ENCODE data around the gene DSC1. TPM values are rescaled to one million over a fixed set of nuclear protein-coding genes. Genes with fewer than 3 reads are reported as not detected.
"Not testable (repeated sequence)": the region's sequence is repeated elsewhere in the genome, so short reads cannot be mapped to it uniquely, and the experiment has no call there.

The DSC1 gene
- polyA plus RNA-seq (ENCODE audit: insufficient read length in 4 of 4): 1 to 10 TPM in 3 of 4 donors, under 1 TPM in 1; 0.14 to 2.9 (median 2.4) TPM

DNA sequence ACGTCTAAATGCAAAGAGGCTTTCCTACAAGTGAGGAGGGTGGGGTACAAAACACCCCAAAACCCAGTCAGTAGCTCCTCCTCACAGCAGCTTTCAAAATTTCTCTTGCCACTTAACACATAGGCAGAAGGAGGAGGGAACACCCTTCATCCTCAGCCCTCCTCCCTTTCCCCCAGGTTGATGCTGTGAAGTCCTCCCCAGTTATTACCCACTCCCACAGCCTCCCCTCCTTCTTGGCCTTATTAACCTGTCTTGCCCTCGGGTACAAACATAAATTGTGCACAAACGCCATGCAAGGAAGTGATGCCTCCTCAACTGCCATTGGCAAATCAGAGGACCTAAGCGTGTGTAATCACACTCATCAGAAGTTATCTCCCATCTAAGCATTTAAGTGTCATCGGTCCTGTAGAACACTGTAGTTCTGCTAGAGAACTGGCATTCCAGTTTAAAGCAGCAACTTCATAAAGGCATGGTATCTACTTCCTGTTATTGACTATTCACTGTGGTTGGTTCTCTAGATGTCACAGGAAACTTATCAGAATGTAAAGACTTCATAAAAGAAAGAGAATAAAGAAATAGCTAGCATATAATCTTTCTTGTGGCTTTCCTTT, at the start of gene DSC1:
DSC1 (minus strand) TSS at position 32 of the 611 bp plus-strand sequence. CDS start 262 bp downstream, outside the sequence.
- DNase-seq (ENCODE audit: low read depth in 4 of 4, low spot score in 3 of 4): no peak

GRCh38 chr18:31211047-31211446, 48.4 kb upstream of the DSC1 start:
- DNase-seq (ENCODE audit: low read depth in 4 of 4, low spot score in 3 of 4): no peak

GRCh38 chr18:31209041-31209440, 46.4 kb upstream of the DSC1 start:
- DNase-seq (ENCODE audit: low read depth in 4 of 4, low spot score in 3 of 4): no peak

GRCh38 chr18:31207391-31207790, 44.7 kb upstream of the DSC1 start:
- no peak for DNase-seq (ENCODE audit: low read depth in 4 of 4, low spot score in 3 of 4)

GRCh38 chr18:31206787-31207381, 44.2 kb upstream of the DSC1 start:
- DNase-seq (ENCODE audit: low read depth in 4 of 4, low spot score in 3 of 4): peak; percentile 65 to 74 (median 67)

GRCh38 chr18:31206071-31206470, 43.4 kb upstream of the DSC1 start:
- no peak for DNase-seq (ENCODE audit: low read depth in 4 of 4, low spot score in 3 of 4)

DNA sequence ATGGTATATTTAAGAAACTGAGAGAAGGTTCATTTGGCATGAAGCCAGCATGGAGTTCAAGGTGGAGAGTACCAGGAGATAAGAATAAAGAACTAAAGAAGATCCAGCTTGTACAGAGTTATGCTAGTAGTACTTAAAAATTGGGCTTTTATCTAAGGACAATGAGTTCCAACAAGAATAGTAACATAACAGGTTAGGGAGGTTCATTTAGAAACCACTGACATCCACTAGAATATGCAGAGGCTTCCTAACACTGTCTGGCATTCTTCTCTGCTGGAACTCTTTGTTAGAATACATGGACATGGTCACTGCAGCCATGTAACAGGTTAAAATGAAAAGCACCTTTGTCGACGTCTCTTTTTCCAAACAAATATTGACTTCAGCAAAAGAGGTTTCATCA, 42.6 kb upstream of the DSC1 start:
- DNase-seq (ENCODE audit: low read depth in 4 of 4, low spot score in 3 of 4): no peak

DNA sequence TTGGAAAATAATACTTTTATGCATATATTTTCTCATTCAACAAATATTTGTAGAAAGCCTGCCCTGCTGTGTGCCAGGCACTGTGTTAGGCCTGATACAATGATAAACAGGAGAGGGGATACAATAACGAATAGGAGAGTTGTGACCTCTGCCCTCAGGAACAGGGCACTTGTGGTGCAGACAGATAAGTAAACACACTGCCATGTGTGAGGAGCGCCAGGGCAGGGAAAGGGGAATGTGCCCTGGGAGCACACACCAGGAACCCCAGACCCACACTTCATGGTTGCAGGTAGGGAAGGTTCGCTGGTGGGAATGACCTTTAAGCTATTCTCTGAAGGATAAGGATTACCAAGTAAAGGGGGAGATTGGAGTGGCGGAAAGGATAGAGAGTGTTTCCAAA, 42.2 kb upstream of the DSC1 start:
- DNase-seq (ENCODE audit: low read depth in 4 of 4, low spot score in 3 of 4): no peak

DNA sequence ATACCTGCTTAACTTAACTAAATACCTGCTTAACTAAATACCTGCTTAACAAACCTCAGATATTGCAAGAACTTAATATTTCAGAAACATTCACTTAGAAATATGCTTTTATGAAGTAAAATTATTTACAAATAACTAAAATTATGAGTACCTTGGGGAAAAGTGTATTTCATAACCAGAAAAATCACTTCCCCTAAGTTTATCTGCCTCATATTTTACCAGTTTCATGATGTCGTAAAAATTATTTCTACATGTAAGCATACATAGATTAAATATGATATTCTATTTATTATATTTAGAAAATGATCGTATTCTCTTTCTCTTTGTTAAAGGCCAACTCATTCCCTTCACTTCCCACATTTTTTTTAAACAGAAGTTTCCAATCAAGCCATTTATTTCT, 41.5 kb upstream of the DSC1 start:
- no peak for DNase-seq (ENCODE audit: low read depth in 4 of 4, low spot score in 3 of 4)

DNA sequence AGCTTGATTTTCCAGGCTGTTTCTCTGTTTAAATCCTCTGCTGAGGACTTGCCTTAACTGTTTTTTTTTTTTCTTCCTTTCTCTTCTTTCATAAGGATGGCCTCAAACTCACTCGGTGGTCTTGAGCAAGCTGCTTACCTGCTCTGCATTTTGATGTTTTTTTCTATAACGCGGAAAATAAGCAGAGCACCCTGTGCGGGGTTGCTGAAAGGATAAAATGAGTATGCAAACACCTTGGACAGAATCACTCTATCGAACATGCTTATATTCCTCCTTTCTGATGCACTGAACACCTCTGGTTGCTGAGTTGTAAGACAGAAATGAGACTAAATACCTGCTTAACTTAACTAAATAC, 41.1 kb upstream of the DSC1 start:
- DNase-seq (ENCODE audit: low read depth in 4 of 4, low spot score in 3 of 4): no peak

DNA sequence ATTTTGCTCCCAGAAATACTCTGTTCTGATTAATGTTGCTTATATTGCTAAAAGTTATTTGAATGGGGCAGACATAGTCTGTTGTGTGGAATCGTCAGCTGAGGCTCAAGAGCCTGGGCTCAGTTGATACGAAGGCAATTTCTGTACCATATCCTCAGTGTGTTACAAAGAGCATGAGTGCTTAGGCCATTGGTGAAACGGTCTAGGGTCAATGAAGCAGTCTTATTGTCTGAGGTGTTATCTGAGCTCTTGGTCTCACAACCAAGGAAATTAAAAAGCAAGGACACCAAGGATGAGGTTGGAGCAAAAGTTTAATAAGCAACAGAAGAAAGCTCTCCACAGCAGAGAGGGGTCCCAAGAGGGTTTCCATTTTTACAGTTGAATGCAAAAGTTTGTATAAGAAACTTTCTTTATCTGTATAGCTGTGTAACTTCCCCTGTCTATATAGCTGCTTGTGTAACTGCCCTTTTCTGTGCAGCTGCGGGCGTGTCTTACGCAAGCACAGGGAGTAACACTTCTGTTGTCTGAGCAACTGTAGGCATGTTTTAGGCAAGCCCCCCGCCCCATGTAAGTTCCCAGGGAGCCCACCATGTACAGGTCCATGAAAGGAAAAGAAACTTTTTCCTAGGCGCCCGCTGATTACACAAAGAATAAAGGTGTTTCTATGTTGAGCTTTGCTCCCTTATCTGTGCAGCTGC, 40.6 kb upstream of the DSC1 start:
- no peak for DNase-seq (ENCODE audit: low read depth in 4 of 4, low spot score in 3 of 4)

GRCh38 chr18:31199190-31199769, 36.6 kb upstream of the DSC1 start:
- DNase-seq (ENCODE audit: low read depth in 4 of 4, low spot score in 3 of 4): no peak

- no peak for DNase-seq (ENCODE audit: low read depth in 4 of 4, low spot score in 3 of 4)
Observed at GRCh38 chr18:31197676-31198075, 35.0 kb upstream of the DSC1 start.

DNA sequence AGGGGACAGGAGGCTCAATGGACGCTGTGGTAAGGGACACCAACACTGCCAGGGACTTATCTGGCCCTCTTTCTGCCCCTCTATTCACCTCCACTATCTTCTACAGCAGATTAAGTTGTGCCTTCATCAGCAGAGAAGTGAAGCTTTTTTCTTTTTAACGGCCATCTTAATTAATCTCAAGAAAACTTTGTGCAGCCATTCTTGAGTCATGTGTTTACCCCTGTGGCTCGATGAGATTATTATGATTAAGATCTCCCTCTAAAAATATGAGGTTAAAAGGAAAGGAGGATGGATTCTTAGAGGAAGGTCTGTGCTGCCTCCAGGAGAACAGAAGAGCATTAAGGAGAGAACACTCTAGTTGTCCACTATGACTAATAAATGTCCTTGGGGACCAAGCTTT, 32.4 kb upstream of the DSC1 start:
- no peak for DNase-seq (ENCODE audit: low read depth in 4 of 4, low spot score in 3 of 4)

- no peak for DNase-seq (ENCODE audit: low read depth in 4 of 4, low spot score in 3 of 4)
Observed at GRCh38 chr18:31192086-31192776, 29.6 kb upstream of the DSC1 start.

DNA sequence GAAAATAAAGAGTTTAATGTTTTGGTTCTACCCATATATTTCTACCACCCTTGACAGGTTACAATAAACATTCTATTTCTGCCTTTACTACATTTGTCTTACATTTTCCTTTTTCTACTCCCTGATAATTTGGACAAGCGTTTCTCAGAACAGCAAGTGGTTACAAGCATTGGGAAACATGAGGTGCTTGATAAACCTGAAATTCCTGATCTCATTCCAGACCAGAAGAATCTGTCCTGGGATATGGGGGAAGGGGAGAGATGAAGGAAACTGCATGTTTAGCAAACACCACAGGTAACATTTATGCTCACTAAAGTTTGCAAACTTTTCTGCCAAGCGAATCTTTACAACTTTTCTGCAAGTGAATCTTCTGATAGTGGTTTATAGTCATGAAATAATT, 28.3 kb upstream of the DSC1 start:
- DNase-seq (ENCODE audit: low read depth in 4 of 4, low spot score in 3 of 4): no peak

GRCh38 chr18:31189757-31190156, 27.1 kb upstream of the DSC1 start:
- DNase-seq (ENCODE audit: low read depth in 4 of 4, low spot score in 3 of 4): no peak

- no peak for DNase-seq (ENCODE audit: low read depth in 4 of 4, low spot score in 3 of 4)
Observed at GRCh38 chr18:31185186-31185950, 22.7 kb upstream of the DSC1 start.

- no peak for DNase-seq (ENCODE audit: low read depth in 4 of 4, low spot score in 3 of 4)
Observed at GRCh38 chr18:31183302-31183701, 20.6 kb upstream of the DSC1 start.

- DNase-seq (ENCODE audit: low read depth in 4 of 4, low spot score in 3 of 4): not testable (repeated sequence)
Observed at GRCh38 chr18:31177369-31177768, 14.7 kb upstream of the DSC1 start.

All from left renal pelvis (tissue), 4 donors.